ENCODE measurements around the gene KCNJ14.

GRCh38 chr19:48479686-48480085 lies 24.3 kb downstream of the KCNJ14 start:
- TF ChIP-seq CTCF (IDR thresholded peaks at IDR 0.05; ENCODE audit: poor library complexity, severe bottlenecking) (no peak), RAD21 (conservative IDR thresholded peaks at IDR 0.05) (no peak), EP300 (conservative IDR thresholded peaks at IDR 0.05; ENCODE audit: poor library complexity, severe bottlenecking) (no peak), SMC3 (conservative IDR thresholded peaks at IDR 0.05; ENCODE audit: poor library complexity) (no peak), EZH2 (IDR thresholded peaks at IDR 0.05; ENCODE audit: borderline replicate concordance, insufficient read depth, low read length, poor library complexity, severe bottlenecking) (no peak), REST (IDR thresholded peaks at IDR 0.05; ENCODE audit: borderline replicate concordance) (no peak), POLR2AphosphoS5 (IDR thresholded peaks at IDR 0.05) (no peak)
